CD4-positive, CD25-positive, alpha-beta regulatory T cell (primary cell): ENCODE data around the gene B4GALNT3. TPM values are rescaled to one million over a fixed set of nuclear protein-coding genes. Genes with fewer than 3 reads are reported as not detected.

Experiments used
- ATAC-seq, 2 donors: fragments of 150-1000 bp; cut with Tn5 transposase; one replicate each; pipeline ENCODE4 v1.10.0; 2021; ENCODE audit warnings: low read depth in 2 of 2, moderate number of reproducible peaks in 2 of 2, moderate library complexity in 1 of 2
- DNase-seq, 3 donors: peaks; one replicate each; pipeline versions ENCODE4 v3.0.0 to v3.0.0-alpha.2; 2012 to 2022; ENCODE audit warnings: mixed read lengths in 1 of 3
- H3K27ac ChIP-seq: one replicate; pipeline ENCODE4 v1.7.0; 2013; ENCODE audit warnings: mild to moderate bottlenecking, low read length; ENCODE audit not compliant: insufficient read depth, poor library complexity, severe bottlenecking
- H3K27me3 ChIP-seq: one replicate; pipeline ENCODE4 v1.7.0; 2013; ENCODE audit warnings: low read length; ENCODE audit not compliant: control insufficient read depth, insufficient read depth
- H3K36me3 ChIP-seq: one replicate; pipeline ENCODE4 v1.7.0; 2013; ENCODE audit warnings: mild to moderate bottlenecking, low read length, moderate library complexity; ENCODE audit not compliant: control insufficient read depth, insufficient read depth
- H3K4me1 ChIP-seq: 2 replicates; pipeline ENCODE4 v1.7.0; 2013; ENCODE audit warnings: mild to moderate bottlenecking, low read length; ENCODE audit not compliant: insufficient read depth, control insufficient read depth, poor library complexity, severe bottlenecking
- H3K4me3 ChIP-seq: one replicate; pipeline ENCODE4 v1.7.0; 2013; ENCODE audit warnings: low read depth, mild to moderate bottlenecking, low read length, moderate library complexity
- H3K9me3 ChIP-seq, 2 experiments: 1 replicate in 1 of 2; 2 replicates in 1 of 2; pipeline ENCODE4 v1.7.0; 2013; ENCODE audit warnings: low read length in 2 of 2, mild to moderate bottlenecking in 1 of 2, moderate library complexity in 1 of 2; ENCODE audit not compliant: control insufficient read depth in 2 of 2
- H3K27ac Mint-ChIP-seq, 3 donors: one replicate each; pipeline ENCODE4 v1.8.0; 2020 to 2022; ENCODE audit warnings: mild to moderate bottlenecking in 3 of 3, mixed read lengths in 3 of 3, moderate library complexity in 2 of 3
- H3K27me3 Mint-ChIP-seq: one replicate; pipeline ENCODE4 v1.8.0; 2022; ENCODE audit warnings: mild to moderate bottlenecking, mixed read lengths
- H3K36me3 Mint-ChIP-seq: one replicate; pipeline ENCODE4 v1.8.0; 2020; ENCODE audit warnings: mixed read lengths
- H3K4me1 Mint-ChIP-seq, 4 donors: one replicate each; pipeline ENCODE4 v1.8.0; 2020 to 2022; ENCODE audit warnings: mixed read lengths in 4 of 4, mild to moderate bottlenecking in 1 of 4
- H3K4me3 Mint-ChIP-seq, 4 donors: one replicate each; pipeline ENCODE4 v1.8.0; 2020 to 2022; ENCODE audit warnings: mild to moderate bottlenecking in 4 of 4, mixed read lengths in 4 of 4, moderate library complexity in 3 of 4
- H3K9me3 Mint-ChIP-seq, 7 donors: one replicate each; pipeline ENCODE4 v1.8.0; 2020 to 2022; ENCODE audit warnings: mixed read lengths in 7 of 7, mild to moderate bottlenecking in 3 of 7, moderate library complexity in 2 of 7
- polyA plus RNA-seq, 4 donors: library from polyadenylated mRNA; unstranded; fragments of 300-500 nt; fragmentation: Illumina TruSeq; gene quantifications; one replicate each; pipeline ENCODE4 v1.2.3, GENCODE V29; 2021
- total RNA-seq: library from RNA; stranded (reverse); gene quantifications from one replicate; pipeline ENCODE4 v1.2.3, GENCODE V29; 2022

The B4GALNT3 gene
- total and polyA plus RNA-seq, 5 donors from 2014 or later, result 0.06 to 2.1 (median 1.0) TPM

DNA sequence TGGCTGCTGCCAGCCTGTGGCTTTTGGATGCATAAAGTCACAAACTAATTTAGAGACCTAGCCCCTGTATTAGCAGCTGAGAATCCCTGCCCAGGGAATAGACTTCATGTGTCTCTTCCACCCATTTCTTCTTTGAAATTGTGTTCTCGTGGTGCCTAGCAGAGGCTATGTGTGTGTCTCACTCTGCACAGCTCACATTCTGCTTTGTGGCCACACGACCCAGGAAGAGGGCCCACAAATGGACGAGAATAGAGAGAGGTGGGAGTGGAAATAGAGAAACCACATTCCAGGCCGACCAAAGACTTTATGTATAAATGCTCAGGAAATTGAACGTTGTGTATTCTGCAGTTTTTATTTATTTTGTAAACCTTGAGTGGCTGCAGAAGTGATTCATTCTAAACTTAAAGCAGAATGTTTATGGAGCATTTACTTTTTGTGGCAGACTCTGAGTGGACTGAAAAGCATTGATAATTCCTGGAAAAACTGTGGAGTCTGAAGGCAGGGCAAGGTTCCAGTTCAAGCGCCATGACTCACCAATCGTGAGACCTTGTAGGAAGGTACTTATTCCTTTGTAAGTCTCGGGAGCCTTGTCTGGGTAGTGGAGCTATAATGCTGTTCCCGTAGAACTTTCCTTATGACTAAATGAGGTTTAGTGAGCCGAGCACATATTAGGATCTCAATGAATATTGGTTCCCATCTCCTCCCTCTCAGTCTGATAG is 9.1 kb downstream of the B4GALNT3 start:
- Mint-ChIP-seq H3K9me3 (peaks cover 0 to 2% (median 0%) of the 10 kb centered on the region in 7 donors), H3K4me3 (no peak overlapping the region), H3K27me3 (peaks cover 25% of the 10 kb centered on the region), H3K4me1 (no peaks in the 10 kb centered on the region), H3K27ac (peak overlapping the region in 1 of 3 donors; percentile 57), H3K36me3 (no peaks in the 10 kb centered on the region)
- DNase-seq, result no peak
- Histone ChIP-seq H3K27me3 (peaks cover 4% of the 10 kb centered on the region), H3K4me1 (no peaks in the 10 kb centered on the region), H3K4me3 (no peak overlapping the region), H3K36me3 (no peaks in the 10 kb centered on the region), H3K27ac (no peak overlapping the region), H3K9me3 (no peaks in the 10 kb centered on the region)
- ATAC-seq, result no peak

DNA sequence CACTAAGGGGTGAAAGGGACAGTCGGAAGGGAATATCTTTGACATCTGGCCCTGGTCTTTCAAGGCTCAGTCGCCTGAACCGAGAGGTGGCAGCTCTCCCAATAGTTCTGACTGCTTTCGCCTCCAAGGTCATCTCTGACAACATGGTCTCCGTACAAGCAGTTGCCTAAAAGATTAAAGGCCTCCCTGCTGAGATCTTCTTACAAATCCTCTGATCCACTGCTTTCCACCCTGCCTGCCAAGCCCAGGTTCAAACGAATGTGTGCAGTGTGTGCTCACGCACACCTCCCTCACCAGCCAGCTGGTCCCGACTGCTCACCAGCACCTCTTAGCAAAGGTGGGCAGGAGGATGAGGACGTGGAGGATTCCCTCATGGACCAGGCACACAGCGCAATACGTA is 10.4 kb downstream of the B4GALNT3 start:
- ATAC-seq (no peak), DNase-seq (no peak)
- Histone ChIP-seq H3K27ac (no peak overlapping the region), H3K4me3 (no peak overlapping the region), H3K27me3 (peaks cover 4% of the 10 kb centered on the region), H3K9me3 (no peaks in the 10 kb centered on the region), H3K4me1 (no peaks in the 10 kb centered on the region), H3K36me3 (no peaks in the 10 kb centered on the region)
- Mint-ChIP-seq H3K9me3 (peaks cover 0 to 2% (median 0%) of the 10 kb centered on the region in 7 donors), H3K4me3 (no peak overlapping the region), H3K27ac (peak overlapping the region in 1 of 3 donors; percentile 66), H3K27me3 (peaks cover 27% of the 10 kb centered on the region), H3K36me3 (no peaks in the 10 kb centered on the region), H3K4me1 (no peaks in the 10 kb centered on the region)

DNA sequence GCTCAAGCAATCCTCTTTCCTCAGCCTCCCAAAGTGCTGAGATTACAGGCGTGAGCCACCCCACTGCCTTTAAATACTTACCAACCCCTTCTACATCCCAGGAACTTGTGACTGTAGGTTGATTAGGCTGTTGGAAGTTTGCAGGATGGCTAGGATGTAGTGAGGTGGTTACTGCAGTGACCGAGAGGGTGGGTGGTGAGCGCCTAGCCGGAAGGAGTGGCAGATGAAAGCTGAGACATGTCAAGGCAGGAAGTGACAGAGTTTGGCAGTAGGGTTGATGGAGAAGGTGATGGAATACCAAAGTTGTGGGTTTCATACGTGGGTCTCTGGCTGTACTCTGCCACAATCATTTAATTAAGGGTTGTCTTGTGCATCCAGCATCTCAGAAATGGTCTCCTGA is 13.5 kb downstream of the B4GALNT3 start:
- H3K4me1 ChIP-seq, result no peaks in the 10 kb centered on the region
- Mint-ChIP-seq H3K9me3 (peaks cover 0 to 2% (median 0%) of the 10 kb centered on the region in 7 donors), H3K27me3 (peaks cover 37% of the 10 kb centered on the region), H3K27ac (no peak overlapping the region), H3K36me3 (no peaks in the 10 kb centered on the region), H3K4me3 (no peak overlapping the region), H3K4me1 (peaks cover 0 to 2% (median 0%) of the 10 kb centered on the region in 4 donors)
- DNase-seq (no peak), ATAC-seq (no peak)
- peaks cover 11% of the 10 kb centered on the region for H3K27me3 ChIP-seq
- H3K27ac ChIP-seq, result no peak overlapping the region
- H3K4me3 ChIP-seq, result no peak overlapping the region
- H3K36me3 ChIP-seq, result no peaks in the 10 kb centered on the region
- no peaks in the 10 kb centered on the region for H3K9me3 ChIP-seq

DNA sequence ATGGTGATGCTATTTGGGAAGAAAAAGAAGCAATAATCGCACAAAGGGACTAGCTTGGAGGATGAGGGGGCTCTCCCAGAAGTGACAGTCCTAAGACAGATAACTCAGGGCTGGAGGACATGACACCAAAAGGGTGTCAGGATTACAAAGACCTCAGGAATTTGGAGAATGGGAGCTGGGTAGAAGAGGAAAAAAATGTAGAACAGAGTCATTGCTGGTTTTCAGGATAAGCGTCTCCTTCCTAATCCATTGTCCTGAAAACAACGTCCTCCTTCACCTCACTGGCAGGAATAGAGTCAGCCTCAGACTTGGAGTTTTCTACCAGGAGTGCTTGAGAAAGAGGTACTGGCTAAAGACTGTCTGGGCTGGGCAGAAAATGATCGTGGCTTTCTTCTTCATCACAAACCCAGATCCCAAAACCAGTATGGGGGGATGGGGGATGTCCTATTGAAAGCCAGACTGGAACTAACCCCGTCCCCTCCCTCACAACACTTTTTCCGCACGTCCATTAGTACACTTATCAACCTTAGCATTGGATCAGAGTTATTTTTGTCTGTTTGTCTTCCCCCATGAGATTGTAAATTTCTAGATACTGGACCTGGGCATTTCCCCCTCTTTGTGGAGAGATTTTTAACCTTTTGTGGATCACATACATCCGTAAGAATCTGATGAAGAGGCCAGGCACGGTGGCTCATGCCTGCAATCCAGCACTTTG is 14.3 kb downstream of the B4GALNT3 start:
- H3K27me3 Mint-ChIP-seq, result peaks cover 30% of the 10 kb centered on the region
- H3K27ac Mint-ChIP-seq, result no peak overlapping the region
- H3K36me3 ChIP-seq, result no peaks in the 10 kb centered on the region

DNA sequence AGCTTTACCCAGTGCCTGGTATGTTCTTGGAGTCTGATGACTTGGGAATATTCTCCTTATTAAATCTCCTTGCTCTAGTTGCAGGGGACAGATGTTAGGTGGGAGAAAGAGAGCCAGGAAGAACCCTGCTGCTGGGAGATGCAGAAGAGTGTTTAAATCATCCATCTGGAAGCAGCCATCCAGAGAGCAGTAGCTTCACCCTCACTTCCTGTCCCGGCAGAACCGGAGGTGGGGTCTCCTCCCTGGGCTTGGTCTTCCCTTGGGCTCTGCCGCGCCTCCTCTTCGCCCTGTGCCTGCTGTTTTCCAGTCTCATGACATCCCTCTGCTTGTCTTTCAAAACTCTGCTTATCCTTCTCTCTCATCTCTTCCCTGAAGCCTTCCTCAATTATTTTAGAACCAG is 15.5 kb downstream of the B4GALNT3 start:
- H3K27me3 Mint-ChIP-seq, result peaks cover 29% of the 10 kb centered on the region
- Histone ChIP-seq H3K27me3 (peaks cover 11% of the 10 kb centered on the region), H3K4me3 (no peak overlapping the region), H3K9me3 (no peaks in the 10 kb centered on the region), H3K27ac (no peak overlapping the region), H3K4me1 (no peaks in the 10 kb centered on the region), H3K36me3 (no peaks in the 10 kb centered on the region)
- peaks cover 0 to 2% (median 0%) of the 10 kb centered on the region in 7 donors for H3K9me3 Mint-ChIP-seq
- H3K4me1 Mint-ChIP-seq, result peaks cover 0 to 2% (median 0%) of the 10 kb centered on the region in 4 donors
- H3K36me3 Mint-ChIP-seq, result no peaks in the 10 kb centered on the region
- H3K27ac Mint-ChIP-seq, result no peak overlapping the region
- DNase-seq (no peak), ATAC-seq (no peak)
- H3K4me3 Mint-ChIP-seq, result no peak overlapping the region

More for the DNA sequence above, 14.3 kb downstream of the B4GALNT3 start:
- Histone ChIP-seq H3K4me1 (no peaks in the 10 kb centered on the region), H3K27me3 (peaks cover 11% of the 10 kb centered on the region), H3K27ac (no peak overlapping the region), H3K4me3 (no peak overlapping the region), H3K9me3 (no peaks in the 10 kb centered on the region)
- DNase-seq, result no peak
- ATAC-seq, result no peak
- H3K9me3 Mint-ChIP-seq, result peaks cover 0 to 2% (median 0%) of the 10 kb centered on the region in 7 donors
- no peak overlapping the region for H3K4me3 Mint-ChIP-seq
- peaks cover 0 to 2% (median 0%) of the 10 kb centered on the region in 4 donors for H3K4me1 Mint-ChIP-seq
- no peaks in the 10 kb centered on the region for H3K36me3 Mint-ChIP-seq

DNA sequence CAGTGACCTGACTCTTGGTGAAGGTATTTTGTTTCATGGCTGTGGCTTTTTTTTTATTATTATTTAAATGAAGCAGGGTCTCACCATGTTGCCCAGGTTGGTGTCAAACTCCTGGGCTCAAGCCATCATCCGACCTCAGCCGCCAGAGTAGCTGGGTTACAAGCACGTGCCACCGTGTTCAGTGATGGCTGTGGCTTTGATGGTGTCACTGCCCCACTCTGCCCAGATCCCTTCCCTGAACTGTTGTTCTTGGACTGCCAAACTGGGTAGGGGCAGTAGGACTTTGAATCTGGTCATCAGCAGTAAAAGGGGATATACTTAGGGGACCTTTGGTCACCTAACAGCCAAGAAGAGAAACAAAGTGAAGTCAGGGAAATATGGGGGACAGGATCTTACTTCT is 19.4 kb downstream of the B4GALNT3 start:
- Histone ChIP-seq H3K36me3 (no peaks in the 10 kb centered on the region), H3K4me1 (no peaks in the 10 kb centered on the region), H3K27me3 (peaks cover 10% of the 10 kb centered on the region), H3K4me3 (no peak overlapping the region), H3K27ac (no peak overlapping the region), H3K9me3 (no peaks in the 10 kb centered on the region)
- no peak for DNase-seq
- H3K4me3 Mint-ChIP-seq, result no peak overlapping the region
- H3K36me3 Mint-ChIP-seq, result no peaks in the 10 kb centered on the region
- peaks cover 0 to 2% (median 0%) of the 10 kb centered on the region in 4 donors for H3K4me1 Mint-ChIP-seq
- no peak for ATAC-seq
- H3K27ac Mint-ChIP-seq, result peak overlapping the region in 1 of 3 donors; percentile 4
- peaks cover 23% of the 10 kb centered on the region for H3K27me3 Mint-ChIP-seq
- peaks cover 0 to 3% (median 0%) of the 10 kb centered on the region in 7 donors for H3K9me3 Mint-ChIP-seq

DNA sequence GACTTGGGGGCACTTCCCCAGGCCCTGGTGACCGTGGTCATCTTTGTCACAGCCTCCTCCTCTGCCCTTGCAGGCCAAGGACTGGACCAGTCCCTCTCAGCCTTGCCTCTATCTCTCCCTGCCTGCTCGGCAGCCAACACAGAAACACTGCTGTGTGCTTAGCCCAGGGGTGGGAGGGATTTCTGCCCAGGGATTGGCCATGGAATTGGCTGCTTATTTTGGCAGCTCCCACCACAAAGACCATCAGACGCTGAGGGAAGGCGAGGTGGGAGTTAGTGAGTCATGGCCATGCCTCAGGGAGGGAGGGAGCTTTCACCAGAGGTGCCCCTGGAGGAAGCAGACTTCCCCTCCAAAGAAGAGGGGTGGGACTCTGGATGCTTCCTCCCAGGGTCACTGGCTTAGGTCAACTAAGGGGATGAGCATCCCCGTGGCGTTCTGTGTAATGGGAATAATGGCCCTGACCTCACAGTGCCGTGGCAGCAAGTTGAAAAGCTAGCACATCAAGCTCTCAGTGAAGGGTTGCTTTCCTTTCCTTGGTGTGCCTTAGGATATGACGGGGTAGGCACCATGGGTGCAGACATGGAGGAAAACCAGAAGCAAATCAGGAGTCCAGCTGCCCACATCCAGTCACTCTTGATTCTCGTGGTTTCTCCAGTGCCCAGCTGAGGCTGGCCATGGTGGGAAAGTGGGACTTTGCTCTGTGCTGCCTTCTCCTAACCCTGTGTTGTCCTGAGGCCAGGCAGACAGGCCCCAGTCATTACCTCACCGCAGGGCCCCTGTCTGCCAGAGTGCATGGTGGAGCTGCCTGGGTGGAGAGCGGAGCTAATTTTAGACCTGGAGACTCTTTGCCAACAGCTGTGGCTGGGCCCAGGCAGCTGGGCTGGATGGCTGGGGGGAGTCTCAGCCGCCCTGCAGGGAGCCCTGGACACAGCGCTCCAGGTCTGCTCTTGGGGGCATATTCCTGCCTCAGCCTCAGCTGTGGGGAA is 21.4 kb downstream of the B4GALNT3 start:
- DNase-seq, result no peak
- no peaks in the 10 kb centered on the region for H3K4me1 Mint-ChIP-seq

More for the DNA sequence above, 21.4 kb downstream of the B4GALNT3 start:
- Histone ChIP-seq H3K4me1 (no peaks in the 10 kb centered on the region), H3K27me3 (peaks cover 8% of the 10 kb centered on the region), H3K36me3 (no peaks in the 10 kb centered on the region), H3K9me3 (no peaks in the 10 kb centered on the region), H3K4me3 (no peak overlapping the region), H3K27ac (no peak overlapping the region)
- Mint-ChIP-seq H3K27ac (no peak overlapping the region), H3K27me3 (peaks cover 16% of the 10 kb centered on the region), H3K36me3 (peaks cover 5% of the 10 kb centered on the region), H3K9me3 (peaks cover 0 to 7% (median 0%) of the 10 kb centered on the region in 7 donors), H3K4me3 (no peak overlapping the region)
- no peak for ATAC-seq
